Glomerular visceral epithelial cell (primary cell): Measurements from ENCODE around the gene DOK6.

Experiments used
- DNase-seq: peaks from one replicate; pipeline ENCODE4 v3.0.0-alpha.2; 2016; ENCODE audit errors: extremely low spot score

DOK6 gene

GRCh38 chr18:69747388-69747787 is 346.7 kb downstream of the DOK6 start:
- no peak for DNase-seq

DNA sequence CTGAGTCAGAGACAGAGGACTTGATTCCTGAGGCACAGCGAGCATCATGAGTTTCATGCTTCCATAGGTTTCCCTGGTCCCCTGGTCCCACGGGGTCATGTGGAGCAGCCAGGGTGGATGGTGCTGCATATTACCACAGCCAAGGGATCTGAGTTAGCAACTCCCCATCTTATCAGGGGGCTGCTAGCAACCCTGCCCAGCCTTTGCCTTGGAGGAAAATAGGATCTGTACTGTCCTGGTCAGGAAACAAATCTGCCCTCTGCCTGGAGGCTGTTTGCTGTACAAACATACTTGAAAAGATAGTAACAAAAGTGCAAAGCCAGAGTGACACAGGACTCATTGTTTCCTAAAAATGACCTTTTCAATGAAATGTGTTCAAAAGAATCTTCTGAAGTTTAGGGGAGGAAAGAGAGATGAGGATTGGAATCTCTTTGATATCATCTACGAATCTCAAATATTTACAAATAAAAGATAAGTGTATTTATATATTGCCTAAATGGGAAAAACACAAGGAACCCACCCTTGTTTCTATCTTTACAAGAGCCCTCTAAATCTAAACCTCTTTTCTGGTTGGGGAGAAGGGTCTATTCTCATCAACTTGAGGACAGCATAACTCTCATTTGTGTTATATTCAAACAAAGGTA is 352.2 kb downstream of the DOK6 start:
- no peak for DNase-seq

DNA sequence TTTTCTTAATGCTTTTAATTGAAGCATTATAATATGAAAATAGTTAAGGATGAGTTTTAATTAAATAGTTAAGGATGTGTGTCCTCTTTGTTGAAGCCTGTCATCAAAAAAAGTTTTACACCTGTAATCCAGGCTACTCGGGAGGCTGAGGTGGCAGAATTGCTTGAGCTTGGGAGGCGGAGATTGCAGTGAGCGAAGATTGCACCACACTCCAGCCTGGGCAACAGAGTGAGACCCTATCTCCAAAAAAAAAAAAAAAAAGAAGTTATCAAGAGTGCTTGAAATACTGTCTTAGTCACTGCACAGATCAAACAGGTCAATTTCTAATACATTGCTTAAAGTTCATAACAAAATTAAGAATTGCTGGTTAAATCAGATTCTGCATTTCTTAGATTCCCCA is 353.4 kb downstream of the DOK6 start:
- DNase-seq, result no peak

GRCh38 chr18:69755041-69755440 is 354.4 kb downstream of the DOK6 start:
- no peak for DNase-seq

DNA sequence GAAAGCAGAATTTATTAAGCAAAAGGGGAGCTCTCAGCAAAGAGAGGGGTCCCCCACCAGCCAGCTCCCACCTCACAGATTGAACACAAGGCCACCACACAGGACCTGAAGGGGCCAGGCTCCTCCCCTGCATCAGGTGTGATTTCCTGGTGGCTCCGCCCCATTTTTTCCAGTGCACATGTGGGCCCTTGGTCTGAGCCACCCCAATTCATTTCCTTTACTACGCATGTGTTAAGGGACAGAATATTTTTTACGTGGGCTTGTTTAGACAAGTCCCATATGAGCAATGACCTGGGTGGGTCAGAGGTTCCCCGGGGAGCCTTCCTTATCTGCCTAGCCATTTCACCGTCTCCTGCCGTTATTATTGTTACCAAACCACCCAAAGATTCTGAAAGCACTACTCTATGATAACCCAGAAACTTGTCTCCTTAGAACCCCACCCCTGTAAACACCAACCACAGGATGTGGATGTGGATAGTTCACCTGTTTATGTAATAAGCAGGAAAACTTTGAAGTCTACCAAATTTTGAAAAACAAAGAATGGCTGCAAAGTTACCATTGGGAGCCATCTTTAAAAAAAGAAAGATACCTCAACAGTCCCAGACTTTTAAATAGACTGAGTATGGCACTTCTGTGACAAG is 355.3 kb downstream of the DOK6 start:
- no peak for DNase-seq

GRCh38 chr18:69757733-69758132 is 357.0 kb downstream of the DOK6 start:
- no peak for DNase-seq

- DNase-seq, result no peak
Observed at GRCh38 chr18:69758458-69758857, 357.8 kb downstream of the DOK6 start.

- no peak for DNase-seq
Observed at GRCh38 chr18:69759046-69759445, 358.4 kb downstream of the DOK6 start.

- DNase-seq, result no peak
Observed at GRCh38 chr18:69763002-69763401, 362.3 kb downstream of the DOK6 start.

GRCh38 chr18:69763821-69764220 is 363.1 kb downstream of the DOK6 start:
- no peak for DNase-seq

GRCh38 chr18:69770238-69770637 is 369.6 kb downstream of the DOK6 start:
- no peak for DNase-seq

DNA sequence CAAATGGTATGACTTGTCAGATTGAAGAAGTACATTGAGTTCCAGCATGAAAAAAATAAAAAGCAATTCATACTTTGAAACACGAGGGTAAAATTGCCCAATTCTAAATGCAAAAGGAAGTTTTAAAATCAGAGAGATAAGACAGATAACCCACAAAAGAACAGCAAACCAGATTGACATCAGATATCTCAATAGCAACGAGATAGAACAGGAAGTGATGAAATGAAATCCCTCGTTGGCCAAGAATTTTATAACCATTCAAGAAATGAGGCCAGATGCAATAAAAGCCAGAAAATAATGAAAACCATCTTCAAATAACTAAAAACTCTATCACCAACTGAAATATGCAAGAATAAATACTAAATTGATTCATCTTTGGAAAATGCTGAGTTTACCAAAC is 374.1 kb downstream of the DOK6 start:
- DNase-seq, result no peak

DNA sequence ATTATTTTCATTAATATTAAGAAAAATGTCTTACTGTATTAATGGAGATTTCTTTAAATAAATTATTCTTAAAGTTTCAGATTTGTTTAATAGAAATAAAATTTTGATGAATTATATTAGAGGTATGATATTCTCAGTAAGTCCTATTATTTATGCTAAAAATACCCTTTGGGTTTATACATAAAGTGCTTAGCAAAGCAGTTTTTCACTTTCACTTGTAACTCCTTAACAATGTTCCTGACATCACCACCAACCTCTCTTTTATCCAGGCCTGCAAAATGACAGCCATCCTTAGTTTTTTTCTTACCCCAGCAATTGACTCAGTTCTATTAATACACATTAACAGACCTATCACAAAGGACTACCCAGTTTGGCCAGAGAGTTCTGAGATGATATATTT is 376.6 kb downstream of the DOK6 start:
- no peak for DNase-seq

DNA sequence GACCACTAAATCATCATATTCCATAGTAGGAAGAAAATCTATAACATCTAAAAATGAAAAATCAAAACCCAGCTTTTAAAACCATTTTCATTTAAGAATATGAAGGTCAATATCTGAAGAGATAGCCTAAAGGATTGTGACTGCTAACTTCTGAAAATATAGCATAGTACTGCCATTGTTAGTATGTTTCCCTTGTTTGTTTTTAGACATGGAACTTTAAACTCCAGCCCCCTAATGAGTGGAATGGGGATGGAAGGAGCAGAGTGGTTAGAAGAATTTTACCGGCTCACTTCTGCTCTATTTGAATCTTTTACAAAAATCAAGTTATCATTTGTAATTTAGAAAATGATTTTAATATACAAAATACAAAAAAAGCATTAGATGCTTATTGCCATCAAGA is 378.0 kb downstream of the DOK6 start:
- DNase-seq, result no peak

GRCh38 chr18:69780851-69781250 is 380.2 kb downstream of the DOK6 start:
- no peak for DNase-seq

DNA sequence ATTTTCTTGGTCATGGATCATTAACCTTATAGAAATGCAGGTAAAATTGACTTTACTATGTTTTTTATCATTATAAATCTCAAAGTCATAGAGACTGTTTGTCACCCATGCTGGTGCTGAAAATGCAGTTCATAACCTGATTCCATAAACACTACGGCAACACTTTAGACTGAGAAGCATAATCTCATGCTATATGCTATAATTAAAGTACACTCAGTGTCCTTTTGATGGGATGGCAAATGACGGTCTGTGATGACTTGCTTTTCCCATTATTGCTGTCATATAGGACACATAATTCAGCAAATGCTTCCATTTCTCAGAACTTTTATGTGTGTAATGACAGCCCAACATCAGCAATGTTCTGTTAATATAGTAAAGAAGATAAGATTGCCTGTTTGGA is 384.1 kb downstream of the DOK6 start:
- no peak for DNase-seq

GRCh38 chr18:69785466-69785865 is 384.8 kb downstream of the DOK6 start:
- no peak for DNase-seq

DNA sequence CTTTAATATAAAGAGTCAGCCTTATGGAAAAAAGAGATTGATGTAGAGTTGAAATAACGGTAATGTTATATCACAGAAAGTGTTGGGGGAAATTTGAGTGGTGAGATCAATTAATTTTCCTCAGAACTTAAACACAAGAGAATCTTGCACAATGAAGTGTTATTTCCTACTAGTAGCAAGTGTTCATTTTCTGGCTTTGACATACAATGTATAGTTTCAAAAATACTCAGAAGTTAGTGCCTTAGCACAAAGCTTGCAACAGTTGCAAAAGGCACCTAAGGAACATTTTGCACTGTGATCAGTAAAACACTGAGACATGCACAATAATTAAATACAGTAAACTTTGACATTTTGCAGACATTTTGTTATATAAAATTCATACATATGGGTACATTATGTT is 385.7 kb downstream of the DOK6 start:
- no peak for DNase-seq

DNA sequence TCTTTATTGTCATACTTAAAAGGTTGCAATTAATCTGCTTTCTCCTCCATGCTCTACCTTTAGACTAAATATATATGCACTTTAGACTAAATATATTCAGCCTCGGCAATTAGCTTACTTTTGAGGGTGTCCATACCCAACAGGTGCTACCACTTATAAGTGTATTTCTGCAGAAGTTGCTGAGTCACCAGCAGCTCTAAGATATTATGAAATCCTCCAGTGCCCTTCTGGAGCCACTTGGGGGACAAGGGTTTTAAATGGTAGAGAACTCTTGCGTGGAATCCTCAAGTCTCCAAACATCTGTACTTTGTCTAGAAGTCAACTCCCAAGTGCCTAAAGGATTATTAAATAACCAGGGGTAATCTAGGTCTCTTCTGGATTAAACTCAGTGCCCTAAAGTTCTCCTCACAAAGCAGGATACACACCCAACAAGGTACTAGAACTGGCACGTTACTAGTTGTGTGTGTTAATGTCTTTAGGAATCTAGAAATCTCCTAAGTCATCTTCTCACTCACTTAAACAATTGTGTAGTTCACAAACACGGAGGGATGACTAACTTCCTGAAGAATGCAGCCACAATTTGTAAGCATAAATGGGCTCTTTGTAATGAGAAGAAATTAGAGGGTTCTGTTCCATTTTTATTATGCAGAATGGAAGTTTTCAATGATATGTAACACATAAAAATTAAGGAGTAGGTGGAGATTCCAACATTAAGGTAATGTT is 387.3 kb downstream of the DOK6 start:
- DNase-seq, result no peak

DNA sequence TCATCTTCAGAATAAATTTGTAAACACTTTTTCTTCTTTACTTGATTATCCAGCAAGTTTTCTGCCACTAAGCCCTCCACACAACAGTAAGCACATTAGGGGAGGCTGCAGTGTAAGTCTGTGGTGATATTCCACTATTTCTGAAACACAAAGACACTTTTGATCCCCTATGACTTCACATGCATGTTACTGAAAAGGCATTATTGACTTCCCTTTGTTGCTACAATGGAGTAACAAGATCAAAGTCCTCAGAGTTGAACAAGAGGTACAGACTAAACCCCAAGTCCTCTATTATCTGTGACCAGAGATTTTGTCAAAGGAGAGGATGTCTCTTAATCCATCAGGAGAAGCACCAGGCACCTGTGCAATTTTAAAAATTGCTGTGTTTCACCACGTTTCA is 389.1 kb downstream of the DOK6 start:
- no peak for DNase-seq

- DNase-seq, result no peak
Observed at GRCh38 chr18:69790649-69791048, 390.0 kb downstream of the DOK6 start.

- no peak for DNase-seq
Observed at GRCh38 chr18:69795791-69796190, 395.1 kb downstream of the DOK6 start.

DNA sequence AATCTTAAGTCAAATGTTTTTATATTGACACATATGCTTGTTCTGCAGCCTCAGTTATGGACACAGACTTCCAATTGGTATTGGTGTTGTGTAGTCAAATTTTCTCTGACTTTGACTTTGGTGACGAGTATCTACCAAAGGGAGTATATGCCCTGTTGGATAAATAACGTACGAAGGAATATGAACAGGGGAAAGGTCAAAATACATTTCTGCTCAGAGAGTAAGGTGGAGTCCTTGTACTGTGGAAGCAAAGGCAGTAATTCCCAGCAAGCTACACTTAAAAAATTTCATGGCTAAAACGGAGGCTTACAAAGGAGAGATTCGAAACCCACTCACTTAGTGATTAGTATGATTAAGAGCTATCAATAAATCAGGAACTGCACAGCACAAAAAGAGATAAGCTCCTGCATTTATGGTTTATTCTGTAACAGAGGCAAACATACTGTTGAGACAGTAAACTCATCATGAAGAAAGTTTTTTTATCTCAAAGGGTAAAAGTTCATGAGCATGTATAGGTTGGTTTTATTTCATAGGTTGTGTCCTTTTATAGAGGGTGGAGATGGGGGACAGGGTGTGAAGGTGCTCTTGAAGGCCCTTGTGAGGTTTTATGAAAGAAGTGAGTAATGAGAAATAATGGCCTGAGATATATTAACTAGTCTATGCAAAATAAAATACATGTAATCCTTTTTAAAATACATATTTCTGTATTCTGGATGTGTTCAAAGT is 404.3 kb downstream of the DOK6 start:
- no peak for DNase-seq
